Measurements from ENCODE around the gene COBL.

COBL gene

DNA sequence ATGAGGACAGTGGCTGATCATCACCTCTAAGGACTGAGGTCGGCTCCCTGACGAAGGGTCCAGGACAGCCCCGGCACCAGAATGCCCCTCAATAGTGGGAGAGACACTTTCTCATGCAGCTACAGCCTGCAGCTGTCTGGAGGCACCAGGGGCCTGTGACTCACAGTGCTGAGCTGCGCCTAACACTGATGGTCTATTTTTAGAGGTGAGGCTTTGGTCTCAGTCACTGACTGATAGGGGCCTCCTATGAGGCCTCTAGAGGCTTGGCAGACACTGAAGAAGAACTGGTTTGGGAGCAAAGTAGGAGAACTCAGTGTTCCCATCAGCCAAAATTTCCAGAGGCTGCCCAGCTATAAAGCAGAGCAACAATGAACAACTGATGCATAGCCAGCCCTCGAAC lies 130.1 kb downstream of the COBL start:
- no peak for DNase-seq (ENCODE audit: low spot score)

DNA sequence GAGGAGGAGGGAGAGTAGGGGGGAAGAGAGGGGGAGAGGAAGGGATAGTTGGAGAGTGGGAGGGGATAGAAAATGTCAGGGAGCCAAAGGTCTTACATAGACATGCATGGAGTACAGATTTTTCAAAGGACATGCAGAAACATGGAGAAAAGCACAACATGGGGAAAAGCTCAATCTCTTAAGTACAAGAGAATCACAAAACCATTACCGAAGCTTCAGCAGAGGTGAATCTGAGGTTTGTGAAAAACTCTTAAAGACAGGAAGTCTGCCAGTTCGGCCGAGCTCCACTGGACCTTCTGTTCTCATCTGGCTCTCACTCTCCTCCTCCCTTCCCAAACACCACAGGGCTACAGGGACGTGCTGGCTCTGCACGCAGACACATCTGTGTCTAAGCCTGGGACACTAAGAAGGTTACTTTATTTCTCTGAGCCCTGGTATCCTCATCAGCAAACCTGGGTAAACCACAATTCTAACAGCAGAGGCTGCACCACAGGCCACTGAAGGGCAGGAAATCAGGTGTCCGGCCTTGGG lies 133.9 kb downstream of the COBL start:
- no peak for DNase-seq (ENCODE audit: low spot score)

DNA sequence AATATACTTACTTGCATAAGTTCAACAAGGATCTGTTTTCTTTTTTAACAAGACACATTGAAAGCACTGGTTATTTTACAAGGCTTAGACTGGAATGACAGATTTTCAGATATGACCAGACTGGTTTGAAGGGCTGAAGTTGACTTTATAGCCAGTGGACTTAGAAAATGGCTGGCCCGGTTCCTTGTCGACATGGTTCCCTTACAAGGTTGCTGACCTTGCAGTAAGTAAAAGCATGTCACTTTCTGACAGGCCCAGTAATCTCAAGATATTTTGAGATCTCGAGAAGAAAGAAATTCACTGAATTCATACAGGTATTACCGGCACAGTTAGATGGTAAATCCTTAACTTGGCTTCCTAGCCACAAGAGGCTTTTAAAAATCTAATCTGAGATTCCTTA lies 136.5 kb downstream of the COBL start:
- DNase-seq (ENCODE audit: low spot score) = no peak

DNA sequence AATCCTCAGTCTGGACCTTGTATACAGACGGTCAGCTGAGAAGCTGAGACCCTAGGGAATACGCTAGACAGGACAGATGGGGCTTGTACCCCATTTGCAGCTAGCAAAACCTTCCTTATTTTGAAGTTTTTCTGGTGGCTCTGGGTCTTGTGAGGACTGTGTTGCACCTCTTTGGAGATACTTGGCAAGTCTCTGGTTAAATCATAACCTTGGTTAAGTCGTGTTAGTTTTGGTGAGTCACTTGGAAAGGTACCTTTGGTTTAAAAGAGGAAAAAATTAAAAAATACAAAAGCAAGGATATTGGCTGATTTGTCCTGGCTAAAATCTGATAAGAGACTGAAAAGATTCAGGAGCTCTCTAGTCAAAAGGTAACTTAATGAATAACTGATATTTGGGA lies 140.6 kb downstream of the COBL start:
- DNase-seq (ENCODE audit: low spot score) = no peak

DNA sequence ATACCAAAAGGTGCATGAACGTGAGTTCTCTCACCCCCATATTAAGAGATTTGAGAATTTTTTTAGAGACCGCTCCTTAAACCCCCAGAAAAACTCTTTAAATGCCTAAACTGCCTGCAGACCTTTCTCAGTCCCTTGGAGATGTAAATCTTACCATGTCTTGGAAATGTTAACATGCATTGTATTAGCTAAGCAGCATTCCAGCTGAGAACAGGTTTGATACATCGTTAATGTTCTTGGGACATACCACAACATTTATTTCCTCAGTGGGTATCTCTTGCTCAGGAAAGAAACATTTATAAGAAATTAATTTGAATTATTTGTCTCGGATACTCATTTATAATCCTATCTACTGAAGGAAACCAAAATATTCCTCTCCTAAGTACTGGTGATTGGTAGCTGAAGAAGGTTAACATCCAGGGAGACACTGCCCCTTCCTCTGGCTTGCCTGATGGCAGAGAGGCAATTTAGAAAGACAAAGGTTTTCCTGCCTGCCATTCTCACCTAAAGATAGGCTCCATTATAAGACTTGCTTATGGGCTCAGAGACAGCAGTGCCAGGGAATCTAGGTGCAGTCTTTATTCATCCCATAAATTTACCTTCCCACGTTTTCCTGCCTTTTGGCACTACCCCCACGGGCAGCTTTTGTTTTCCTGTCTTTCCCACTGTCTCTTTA lies 141.2 kb downstream of the COBL start:
- DNase-seq (ENCODE audit: low spot score) = no peak

DNA sequence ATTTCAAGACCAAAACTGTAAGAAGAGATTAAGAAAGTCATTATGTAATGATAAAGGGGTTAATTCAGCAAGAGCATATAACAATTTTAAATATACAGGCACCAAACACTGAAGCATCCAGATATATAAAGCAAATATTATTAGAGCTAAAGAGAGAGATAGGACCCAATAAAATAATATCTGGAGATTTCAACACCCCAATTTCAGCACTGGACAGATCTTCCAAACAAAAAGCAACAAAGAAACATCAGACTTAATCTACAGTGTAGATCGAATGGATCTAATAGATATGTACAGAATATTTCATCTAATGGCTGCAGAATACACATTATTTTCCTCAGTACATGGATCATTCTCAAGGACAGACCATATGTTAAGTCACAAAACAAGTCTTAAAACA lies 151.3 kb downstream of the COBL start:
- no peak for DNase-seq (ENCODE audit: low spot score)

DNA sequence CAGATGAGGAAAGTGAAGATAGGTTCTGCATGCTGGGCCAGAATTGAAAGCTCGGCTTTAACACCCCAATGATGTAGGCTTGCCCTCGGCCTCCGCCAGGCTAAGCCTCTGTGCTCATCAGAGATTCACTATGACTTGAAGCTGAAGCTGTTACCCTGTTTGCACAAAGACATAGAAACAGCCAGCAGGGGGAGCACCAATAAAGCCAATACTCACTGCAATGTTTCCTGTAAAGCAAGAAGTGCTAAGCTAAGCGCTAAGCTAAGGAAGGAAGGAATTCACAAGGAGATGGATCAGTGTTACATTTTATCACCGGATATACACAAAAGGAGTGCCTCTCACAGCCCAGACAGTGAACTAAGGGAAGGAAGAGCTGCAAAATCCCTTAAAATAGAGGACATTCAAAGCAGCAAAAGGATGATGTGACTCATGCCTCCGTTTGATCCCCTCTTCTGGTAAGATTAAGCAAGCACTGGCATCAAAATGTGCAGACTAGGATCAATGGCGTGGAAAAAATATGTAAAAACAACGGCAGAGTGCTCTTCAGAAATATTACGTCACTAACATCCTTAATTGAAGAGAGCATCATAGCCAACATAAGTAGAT lies 153.8 kb downstream of the COBL start:
- DNase-seq (ENCODE audit: low spot score) = peak; percentile 83

DNA sequence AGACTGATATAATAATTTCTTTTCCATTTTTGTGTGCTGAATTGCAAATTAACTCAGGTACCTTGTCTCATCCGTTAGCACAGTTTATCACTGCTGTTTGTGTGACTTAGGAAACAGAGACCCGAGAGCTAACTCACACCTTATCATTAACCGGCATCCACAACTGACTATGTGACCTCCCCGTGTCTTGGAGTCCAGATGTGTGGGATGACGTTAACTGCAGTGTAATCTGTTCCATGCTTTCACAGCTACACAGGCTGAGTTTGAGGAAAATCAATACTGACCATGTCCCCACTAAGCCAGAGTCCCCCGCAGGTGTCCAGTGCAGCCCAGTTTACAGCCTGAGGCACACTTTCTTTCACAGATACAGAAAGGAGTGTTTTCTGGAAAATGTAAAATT lies 154.7 kb downstream of the COBL start:
- DNase-seq (ENCODE audit: low spot score) = no peak

DNA sequence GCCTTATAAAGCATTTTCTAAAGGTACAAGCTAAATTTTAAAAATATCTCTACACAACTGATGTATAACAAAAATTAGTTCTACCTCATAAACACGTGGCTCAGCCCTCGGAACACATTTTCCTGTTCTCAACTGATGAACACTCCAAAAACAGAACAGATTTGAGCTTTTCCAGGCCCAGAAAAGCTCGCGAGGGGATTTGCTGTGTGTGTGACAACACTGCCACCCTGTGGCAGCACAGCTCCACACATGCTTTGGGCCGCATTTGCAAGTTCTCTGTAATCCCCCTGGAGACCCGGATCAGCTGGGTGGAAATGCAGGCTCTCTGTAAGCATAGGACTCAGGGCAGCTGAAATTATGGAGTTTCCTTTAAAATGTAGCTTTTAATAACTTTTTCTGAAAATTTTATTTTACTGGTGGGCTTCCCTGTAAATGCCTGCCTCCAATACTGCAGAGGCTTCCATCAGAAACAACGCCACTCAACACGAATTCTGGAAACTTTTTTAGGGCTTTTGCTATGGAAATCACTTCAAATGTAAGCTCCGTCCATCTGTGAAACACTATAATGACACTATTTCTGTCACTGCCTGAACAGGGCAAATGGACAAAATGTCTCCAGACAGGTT lies 155.5 kb downstream of the COBL start:
- DNase-seq (ENCODE audit: low spot score) = peak; percentile 65

DNA sequence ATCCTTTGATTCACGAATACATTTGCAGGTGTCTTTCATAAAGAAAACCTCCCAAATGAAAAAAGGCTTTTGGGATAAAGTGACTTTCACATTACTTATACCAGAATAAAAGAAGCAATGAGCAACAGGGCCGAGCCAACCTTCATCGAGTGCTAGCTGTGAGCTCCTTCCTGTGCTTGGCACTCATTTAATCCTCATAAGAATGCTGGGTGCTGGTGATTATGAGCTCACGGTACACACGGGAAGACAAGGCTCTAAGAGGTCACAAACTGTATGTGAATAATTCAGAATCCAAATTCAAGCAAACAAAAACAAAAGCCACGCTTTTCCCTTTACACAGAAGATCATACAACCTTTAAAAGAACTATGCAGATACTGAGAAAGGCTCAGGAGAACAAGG lies 156.2 kb downstream of the COBL start:
- DNase-seq (ENCODE audit: low spot score) = peak; percentile 18

DNA sequence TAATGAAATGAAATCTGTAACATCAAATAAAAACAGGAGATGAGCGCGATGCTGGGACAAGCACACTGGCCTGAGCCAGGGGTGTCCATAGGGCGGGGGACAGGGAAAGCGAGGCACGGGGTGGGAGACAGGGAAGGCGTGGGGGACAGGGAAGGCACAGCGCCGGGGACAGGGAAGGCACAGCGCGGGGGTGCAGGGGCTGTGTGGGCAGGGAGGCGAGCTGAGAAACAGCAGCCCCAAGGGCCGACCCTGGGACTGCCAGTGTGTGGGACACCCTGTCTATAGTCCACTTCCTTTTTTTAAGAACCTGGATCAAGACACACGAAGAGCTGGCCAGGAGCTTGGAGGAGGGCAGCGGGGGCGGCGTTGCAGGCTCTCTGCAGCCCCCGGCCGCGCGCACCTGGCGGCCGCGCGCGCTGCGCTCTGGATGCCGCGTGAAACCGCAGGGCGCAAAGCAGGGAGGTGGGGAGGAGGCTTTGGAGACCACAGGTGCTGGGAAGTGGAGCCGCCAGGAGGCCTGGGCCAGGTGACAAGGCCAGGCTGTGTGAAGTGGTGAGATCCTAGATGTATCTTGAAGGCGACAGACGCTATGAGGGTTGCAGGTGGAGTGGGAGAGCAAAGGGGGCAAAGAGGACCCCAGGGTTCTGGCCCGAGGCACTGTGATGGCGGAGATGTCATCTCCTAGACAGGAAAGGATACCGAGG lies 157.7 kb downstream of the COBL start:
- no peak for DNase-seq (ENCODE audit: low spot score)

DNA sequence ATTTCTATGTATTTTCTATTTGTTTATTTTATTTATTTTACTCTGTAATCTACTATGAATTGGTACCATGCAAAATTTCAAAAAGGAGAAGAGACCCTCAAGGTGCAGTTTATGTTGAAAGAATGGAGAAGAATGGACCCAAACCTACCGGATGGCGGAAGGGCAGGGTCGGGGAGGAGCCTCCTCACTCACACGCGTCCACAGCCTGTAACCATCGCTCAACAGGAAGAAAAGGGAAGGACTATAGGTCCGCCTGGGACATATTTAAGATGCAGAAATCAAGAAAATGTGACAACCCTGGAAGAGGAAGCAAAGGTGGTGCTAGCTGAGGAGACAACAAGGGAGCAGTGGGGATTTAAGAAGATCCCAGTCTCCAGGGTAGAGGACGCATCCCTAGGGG lies 158.4 kb downstream of the COBL start:
- no peak for DNase-seq (ENCODE audit: low spot score)

DNA sequence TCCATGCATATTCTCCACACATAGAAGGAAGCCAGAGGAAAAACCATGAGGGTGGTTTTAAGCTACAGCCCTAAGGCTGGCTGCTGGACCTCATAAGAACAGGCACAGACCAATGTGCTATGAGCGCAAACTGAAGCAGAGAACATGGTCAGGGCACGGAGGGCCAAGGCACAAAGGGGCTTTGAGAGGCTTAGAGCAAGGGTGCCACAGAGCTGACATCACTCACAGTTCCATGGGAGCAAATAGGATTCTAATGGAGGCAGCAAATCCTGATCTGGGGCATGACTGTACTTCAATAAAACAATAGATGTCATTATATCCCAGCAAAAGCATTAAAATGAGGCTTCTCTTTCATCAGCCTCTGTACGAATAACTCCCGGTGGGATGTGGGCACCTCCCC lies 162.4 kb downstream of the COBL start:
- DNase-seq (ENCODE audit: low spot score) = no peak

DNA sequence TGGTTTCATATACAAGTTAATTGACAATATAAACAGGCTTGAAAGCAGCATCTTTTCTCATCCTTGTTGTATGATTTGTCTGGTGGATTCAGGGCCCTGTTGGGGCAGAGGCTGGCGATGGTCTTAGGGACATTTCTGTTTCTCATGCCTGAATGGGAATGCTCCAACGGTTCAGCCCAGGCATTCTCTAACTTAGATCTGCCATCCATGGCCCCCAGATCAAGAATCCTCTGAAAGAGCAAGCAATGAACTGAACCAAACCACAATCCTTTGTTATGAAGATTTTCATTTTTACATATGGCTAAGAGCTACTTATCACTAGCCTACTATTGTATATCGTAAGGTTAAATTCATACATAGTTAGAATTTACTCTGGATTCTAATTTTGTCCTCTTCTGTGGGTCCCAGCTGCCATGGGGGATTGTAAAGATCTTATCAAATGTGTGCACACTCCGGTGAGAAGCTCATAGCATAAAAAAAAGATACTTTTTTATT lies 163.9 kb downstream of the COBL start:
- DNase-seq (ENCODE audit: low spot score) = no peak

DNA sequence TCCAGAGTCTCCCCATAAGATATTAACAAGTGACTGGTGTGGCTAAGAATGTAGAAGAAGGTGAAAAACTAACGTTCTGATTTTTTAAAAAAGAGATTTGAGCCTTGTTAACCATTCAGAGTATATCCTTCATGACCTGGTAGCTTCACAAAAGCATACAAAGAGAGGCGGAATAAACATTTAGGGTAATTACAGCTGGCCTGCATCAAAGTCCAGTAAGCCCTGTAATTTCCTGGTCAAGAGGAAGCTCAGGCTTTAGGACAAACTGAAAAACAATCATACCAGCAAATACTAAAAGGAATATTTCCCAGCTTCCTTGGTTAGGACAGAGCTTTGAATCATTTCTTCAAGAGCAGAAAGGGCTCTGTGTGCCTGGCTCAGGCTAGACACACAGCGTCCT lies 165.2 kb downstream of the COBL start:
- DNase-seq (ENCODE audit: low spot score) = no peak

DNA sequence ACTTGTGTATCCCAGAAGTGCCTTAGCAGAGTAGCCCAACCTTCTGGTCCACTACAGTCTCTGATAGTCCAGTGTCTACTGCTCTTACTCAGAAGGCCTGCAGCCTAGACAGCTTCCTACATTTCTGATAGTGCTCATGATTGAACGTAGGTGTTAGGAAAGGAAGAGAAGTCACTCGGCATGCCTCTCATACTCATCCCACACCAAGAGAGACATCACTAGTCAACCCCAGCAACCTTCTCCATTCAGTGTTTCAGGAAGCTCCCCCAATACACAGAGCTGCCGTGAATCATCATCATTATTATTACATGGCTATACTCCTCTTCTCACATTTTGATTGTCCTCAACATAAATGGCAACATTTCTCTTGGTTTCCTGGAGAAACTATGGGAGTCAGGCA lies 166.4 kb downstream of the COBL start:
- DNase-seq (ENCODE audit: low spot score) = no peak

DNA sequence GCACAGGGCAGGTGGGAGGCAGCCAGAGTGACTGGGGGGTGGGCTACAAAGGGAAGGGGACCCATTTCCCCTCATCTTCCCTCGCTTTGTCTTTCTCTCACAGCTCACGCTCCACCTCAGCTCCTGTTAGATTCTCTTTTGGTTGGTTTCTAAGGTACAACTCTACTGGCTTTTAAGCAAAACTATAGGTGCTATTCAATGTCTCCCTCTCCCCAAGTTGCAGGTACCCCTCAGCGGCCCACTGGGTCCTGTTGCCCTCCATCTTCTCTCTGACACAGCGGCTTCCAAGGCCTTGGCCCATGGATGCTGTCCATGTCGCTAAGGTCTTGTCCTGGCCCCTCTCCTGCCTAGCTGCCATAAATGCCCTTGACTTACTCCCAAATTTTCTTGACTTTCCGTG lies 168.4 kb downstream of the COBL start:
- no peak for DNase-seq (ENCODE audit: low spot score)

DNA sequence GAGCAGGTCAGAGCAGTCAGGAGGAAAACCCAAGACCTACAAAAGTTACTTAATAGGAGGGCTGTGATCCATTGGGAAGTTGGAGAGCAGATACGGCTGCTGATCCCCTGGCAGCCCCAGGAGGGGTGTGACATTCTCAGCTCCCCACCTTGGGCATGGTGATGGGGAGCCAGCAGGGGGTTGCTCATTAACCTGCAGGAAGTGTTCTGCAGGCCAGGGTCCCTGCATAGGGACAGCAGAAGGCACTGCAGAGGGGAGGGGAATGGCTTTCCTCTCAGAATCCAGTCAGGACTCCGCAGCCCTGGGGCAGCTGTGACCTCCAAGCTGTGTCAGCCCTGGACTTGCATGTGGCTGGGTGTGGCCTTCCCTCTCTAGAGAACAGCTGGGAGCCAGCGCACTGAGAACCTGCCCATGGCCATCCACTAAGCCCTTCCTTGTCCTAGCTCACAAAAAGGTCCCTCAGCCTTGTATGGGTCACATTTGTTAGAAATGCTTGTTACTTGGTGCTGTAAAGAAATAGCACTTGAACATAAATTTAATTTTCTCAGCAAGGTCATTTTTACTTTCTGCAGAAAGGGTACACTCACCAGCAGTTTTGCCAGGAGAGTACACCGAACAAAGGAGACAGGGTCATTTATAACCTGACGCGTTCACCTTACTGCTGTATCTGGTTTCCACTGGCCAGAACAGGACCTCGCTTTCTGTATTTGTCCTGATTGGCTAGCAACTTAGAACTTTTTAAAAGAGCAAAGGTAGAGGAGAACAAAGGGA lies 169.6 kb downstream of the COBL start:
- DNase-seq (ENCODE audit: low spot score) = no peak

DNA sequence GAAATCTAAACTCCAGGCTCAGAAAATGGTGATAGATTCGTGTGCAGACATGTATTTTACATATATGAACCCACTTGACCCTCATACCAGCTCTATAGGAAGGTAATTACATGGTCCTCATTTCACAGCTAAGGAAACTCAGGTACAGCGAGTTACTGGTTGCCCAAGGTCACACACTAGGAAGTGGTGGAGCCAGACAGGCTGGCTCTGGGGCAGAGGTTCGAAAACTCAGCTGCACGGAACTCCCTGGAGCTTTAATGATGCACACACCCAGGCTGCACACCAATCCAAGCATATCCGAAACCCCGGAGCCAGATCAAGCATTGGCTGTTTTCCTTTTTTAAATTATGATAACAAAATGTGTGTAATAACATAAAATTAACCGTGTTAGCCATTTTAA lies 172.4 kb downstream of the COBL start:
- DNase-seq (ENCODE audit: low spot score) = no peak

DNA sequence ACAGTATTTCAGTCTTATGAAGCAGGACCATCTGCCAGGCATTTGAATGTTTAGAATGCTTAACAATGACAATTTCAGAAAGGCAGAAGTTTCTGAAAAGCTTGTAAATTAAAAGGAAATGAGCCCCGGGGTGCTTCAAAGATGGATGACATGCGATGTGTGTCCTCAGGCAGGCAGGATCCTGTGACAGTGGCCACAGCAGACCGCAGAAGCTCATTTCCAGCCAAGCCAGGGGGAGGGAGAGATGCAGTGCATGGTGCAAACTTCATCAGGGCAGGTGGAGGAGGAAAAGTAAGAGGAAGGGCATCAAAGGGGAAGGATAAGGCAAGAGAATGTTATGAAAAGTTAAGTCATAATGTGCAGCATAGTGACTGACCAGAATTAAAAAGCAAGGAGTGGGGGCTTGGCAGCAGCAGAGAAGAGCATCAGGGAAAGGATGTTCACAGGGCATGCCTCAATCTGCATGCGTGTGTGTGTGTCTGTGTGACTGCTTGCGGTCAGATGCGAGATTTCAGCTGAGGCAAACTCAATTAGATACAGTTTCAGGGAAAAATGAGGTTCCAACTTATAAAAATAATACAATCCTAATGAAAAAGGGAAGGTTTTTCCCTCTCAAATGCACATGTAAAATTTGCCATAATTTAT lies 173.7 kb downstream of the COBL start:
- DNase-seq (ENCODE audit: low spot score) = no peak

DNA sequence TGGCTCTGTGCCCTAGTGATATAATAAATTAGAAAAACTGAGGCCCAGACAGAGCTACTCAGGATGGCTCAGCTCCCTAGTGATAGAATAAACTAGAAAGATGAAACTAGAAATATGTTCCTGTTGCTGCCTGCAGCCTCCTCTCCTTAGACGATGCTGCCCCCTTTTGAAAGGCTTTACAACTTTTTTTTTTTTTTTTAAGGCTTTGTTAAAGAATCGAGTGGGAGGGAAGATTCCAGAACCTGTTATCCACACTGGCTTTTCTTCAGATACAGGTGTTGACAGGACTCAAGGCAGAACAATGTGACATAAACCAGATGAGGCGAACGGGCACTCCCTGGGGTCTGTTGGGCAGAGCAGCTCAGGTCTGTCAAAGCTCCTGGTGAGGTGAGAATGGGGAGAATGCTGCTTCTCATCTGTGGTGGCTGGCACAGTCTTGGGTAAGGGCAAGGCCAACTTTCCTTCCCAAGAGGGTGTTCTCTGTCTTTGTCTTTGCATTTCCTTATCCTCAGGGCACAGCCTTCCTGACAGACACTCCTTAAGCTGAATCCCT lies 175.1 kb downstream of the COBL start:
- peak; percentile 67 for DNase-seq (ENCODE audit: low spot score)

All from kidney capillary endothelial cell (primary cell).